H1 (cell line): ENCODE measurements around the gene MARK1. TPM values are rescaled to one million over a fixed set of nuclear protein-coding genes. Genes with fewer than 3 reads are reported as not detected.

Source experiments
- CTCF ChIA-PET: fragments of 300-600 bp; sonication (Branson Sonifier 250); formaldehyde crosslinking; loops from one replicate; lab custom pipeline; 2021; ENCODE audit not compliant: partially characterized antibody; lab: Charles Lee
- POLR2A ChIA-PET: fragments of 300-600 bp; sonication (Branson Sonifier 250); formaldehyde crosslinking; loops from one replicate; lab custom pipeline; 2021; ENCODE audit warnings: inconsistent platforms; ENCODE audit not compliant: partially characterized antibody; lab: Charles Lee
- DNase-seq, 2 experiments: peaks; one replicate each; pipeline versions ENCODE4 v3.0.0 to v3.0.0-alpha.2; 2010 to 2022; ENCODE audit warnings: low spot score in 2 of 2, low read depth in 1 of 2, mixed read lengths in 1 of 2
- FAIRE-seq: peaks from 2 replicates; lab custom pipeline; 2011; peaks lifted over from hg19 to GRCh38; lab: Jason Lieb, UNC
- H2AFZ ChIP-seq: 2 replicates; pipeline ENCODE4 v1.8.1; 2012; ENCODE audit warnings: low read length, inconsistent platforms
- H2AK5ac ChIP-seq: 2 replicates; pipeline ENCODE4 v1.6.1; 2013; ENCODE audit warnings: low read depth, low read length
- H2BK120ac ChIP-seq: replicated peaks from 2 replicates; pipeline ENCODE3; 2013; ENCODE audit warnings: low read depth, low read length, inconsistent platforms
- H2BK12ac ChIP-seq: 2 replicates; pipeline ENCODE4 v1.6.1; 2013; ENCODE audit warnings: low read depth, low read length
- H2BK15ac ChIP-seq: 2 replicates; pipeline ENCODE4 v1.6.1; 2013; ENCODE audit warnings: low read length
- H2BK20ac ChIP-seq: 2 replicates; pipeline ENCODE4 v1.6.1; 2013; ENCODE audit warnings: low read length
- H2BK5ac ChIP-seq: 2 replicates; pipeline ENCODE4 v1.6.1; 2013; ENCODE audit warnings: low read depth, low read length
- H3K14ac ChIP-seq: 2 replicates; pipeline ENCODE4 v1.6.1; 2013; ENCODE audit warnings: inconsistent platforms; ENCODE audit not compliant: insufficient read length
- H3K18ac ChIP-seq: 2 replicates; pipeline ENCODE4 v1.6.1; 2013; ENCODE audit warnings: low read length; ENCODE audit errors: extremely low read depth
- H3K23ac ChIP-seq: 2 replicates; pipeline ENCODE4 v1.6.1; 2013; ENCODE audit warnings: inconsistent platforms; ENCODE audit not compliant: insufficient read length
- H3K23me2 ChIP-seq: 2 replicates; pipeline ENCODE4 v1.6.1; 2013; ENCODE audit warnings: low read depth, low read length
- H3K27ac ChIP-seq: 2 replicates; pipeline ENCODE4 v1.6.1; 2011; ENCODE audit warnings: low read depth, low read length, inconsistent platforms
- H3K27me3 ChIP-seq, 4 experiments: replicated peaks in 1 of 4; 1 replicate in 1 of 4; 2 replicates in 3 of 4; pipeline versions ENCODE4 v1.6.1 to v1.8.1; 2011 to 2013; ENCODE audit warnings: low read length in 3 of 4, mild to moderate bottlenecking in 3 of 4, inconsistent platforms in 2 of 4, mixed read lengths in 2 of 4, moderate library complexity in 1 of 4; ENCODE audit not compliant: control insufficient read depth in 3 of 4, insufficient read depth in 3 of 4; ENCODE audit errors: extremely low read depth in 1 of 4
- H3K36me3 ChIP-seq, 4 experiments: 2 replicates each; pipeline versions ENCODE4 v1.6.1 to v1.8.1; 2011 to 2013; ENCODE audit warnings: mild to moderate bottlenecking in 4 of 4, low read length in 3 of 4, moderate library complexity in 2 of 4, control low read depth in 1 of 4, inconsistent platforms in 1 of 4; ENCODE audit not compliant: insufficient read depth in 4 of 4, control insufficient read depth in 2 of 4
- H3K4ac ChIP-seq: replicated peaks from 2 replicates; pipeline ENCODE3; 2013; ENCODE audit warnings: low read length, low read depth, mixed read lengths, inconsistent platforms; ENCODE audit not compliant: insufficient read length
- H3K4me1 ChIP-seq, 4 experiments: replicated peaks in 1 of 4; 1 replicate in 1 of 4; 2 replicates in 3 of 4; pipeline versions ENCODE4 v1.6.1 to v1.8.1; 2011 to 2013; ENCODE audit warnings: low read length in 3 of 4, inconsistent platforms in 2 of 4, mixed read lengths in 1 of 4; ENCODE audit not compliant: insufficient read depth in 4 of 4, control insufficient read depth in 3 of 4
- H3K4me2 ChIP-seq, 2 experiments: 2 replicates each; pipeline versions ENCODE4 v1.6.1 to v1.8.1; 2011 to 2013; ENCODE audit warnings: low read depth in 2 of 2, low read length in 2 of 2, control low read depth in 1 of 2, inconsistent platforms in 1 of 2, mild to moderate bottlenecking in 1 of 2; ENCODE audit not compliant: insufficient read depth in 1 of 2
- H3K4me3 ChIP-seq, 4 experiments: fragments of 200-600, 300-600 bp in 1 of 4; sonication (generic), shearing (Covaris generic), sonication (Bioruptor Twin) in 1 of 4; 2 replicates each; pipeline versions ENCODE4 v1.5.1 to v1.8.1; 2011 to 2016; ENCODE audit warnings: low read length in 4 of 4, low read depth in 3 of 4, control low read depth in 2 of 4, inconsistent platforms in 2 of 4, mild to moderate bottlenecking in 2 of 4, mixed read lengths in 1 of 4, moderate library complexity in 1 of 4; ENCODE audit not compliant: insufficient read depth in 2 of 4; ENCODE audit errors: extremely low read depth in 1 of 4
- H3K56ac ChIP-seq: replicated peaks from 2 replicates; pipeline ENCODE3; 2013; ENCODE audit warnings: low read depth, mild to moderate bottlenecking, mixed read lengths, low read length, inconsistent platforms; ENCODE audit not compliant: insufficient read length
- H3K79me1 ChIP-seq: 2 replicates; pipeline ENCODE4 v1.6.1; 2013; ENCODE audit warnings: low read depth, low read length, control low read depth
- H3K79me2 ChIP-seq, 2 experiments: 2 replicates each; pipeline versions ENCODE4 v1.6.1 to v1.8.1; 2012 to 2013; ENCODE audit warnings: low read length in 2 of 2, mild to moderate bottlenecking in 2 of 2, inconsistent platforms in 1 of 2; ENCODE audit not compliant: insufficient read depth in 2 of 2, control insufficient read depth in 1 of 2
- H3K9ac ChIP-seq, 4 experiments: replicated peaks in 1 of 4; 1 replicate in 1 of 4; 2 replicates in 3 of 4; pipeline versions ENCODE4 v1.6.1 to v1.8.1; 2011 to 2013; ENCODE audit warnings: low read depth in 3 of 4, low read length in 3 of 4, control low read depth in 2 of 4, mild to moderate bottlenecking in 2 of 4, moderate library complexity in 2 of 4, inconsistent platforms in 1 of 4; ENCODE audit errors: extremely low read depth in 1 of 4
- H3K9me3 ChIP-seq, 2 experiments: 2 replicates each; pipeline versions ENCODE4 v1.6.1 to v1.8.1; 2012 to 2013; ENCODE audit warnings: mild to moderate bottlenecking in 2 of 2, moderate library complexity in 2 of 2, control low read depth in 1 of 2, inconsistent platforms in 1 of 2, low read depth in 1 of 2, low read length in 1 of 2, mixed read lengths in 1 of 2; ENCODE audit not compliant: insufficient read depth in 2 of 2
- H4K20me1 ChIP-seq, 2 experiments: replicated peaks in 1 of 2; 2 replicates each; pipeline versions ENCODE3 to v1.8.1; 2011 to 2013; ENCODE audit warnings: inconsistent platforms in 2 of 2, low read length in 2 of 2, mild to moderate bottlenecking in 1 of 2; ENCODE audit not compliant: insufficient read depth in 2 of 2, control insufficient read depth in 1 of 2
- H4K5ac ChIP-seq: 2 replicates; pipeline ENCODE4 v1.6.1; 2013; ENCODE audit warnings: low read length, low read depth, mixed read lengths, inconsistent platforms; ENCODE audit not compliant: insufficient read length
- H4K8ac ChIP-seq: 2 replicates; pipeline ENCODE4 v1.8.0; 2013; ENCODE audit warnings: mild to moderate bottlenecking, moderate library complexity, low read length, inconsistent platforms; ENCODE audit not compliant: insufficient read depth; ENCODE audit errors: extremely low read depth
- H4K91ac ChIP-seq: replicated peaks from 2 replicates; pipeline ENCODE3; 2013; ENCODE audit warnings: low read length, mixed read lengths, inconsistent platforms; ENCODE audit not compliant: insufficient read length
- CBX8 ChIP-seq: fragments of 300-800, 300-1000 bp; sonication (generic); IDR thresholded peaks from 2 replicates; pipeline ENCODE4 v1.7.1; 2016; ENCODE audit warnings: low read depth, low read length, borderline replicate concordance
- CHD1 ChIP-seq: IDR thresholded peaks from 2 replicates; pipeline ENCODE4 v1.6.1; 2012; ENCODE audit warnings: low read depth, low read length, improper control_type of control experiment
- CHD2 ChIP-seq: IDR thresholded peaks from 2 replicates; pipeline ENCODE4 v1.6.1; 2012; ENCODE audit warnings: low read length, improper control_type of control experiment
- CREB1 ChIP-seq: IDR thresholded peaks from 2 replicates; pipeline ENCODE4 v1.6.1; 2012; ENCODE audit warnings: inconsistent platforms
- EZH2 ChIP-seq: fragments of 200-600 bp; sonication (generic); IDR thresholded peaks from 2 replicates; pipeline ENCODE4 v1.7.1; 2012; ENCODE audit warnings: low read depth, mild to moderate bottlenecking, moderate library complexity, low read length, inconsistent platforms; ENCODE audit not compliant: severe bottlenecking
- GABPA ChIP-seq: IDR thresholded peaks from 2 replicates; pipeline ENCODE4 v1.6.1; 2011; ENCODE audit warnings: mild to moderate bottlenecking, low read length, moderate library complexity, borderline replicate concordance; ENCODE audit not compliant: insufficient read depth
- HDAC6 ChIP-seq: IDR thresholded peaks from one replicate; pipeline ENCODE4 v1.7.1; 2012; ENCODE audit warnings: low read depth, mild to moderate bottlenecking, inconsistent platforms, low read length, moderate library complexity
- NANOG ChIP-seq: IDR thresholded peaks from 2 replicates; pipeline ENCODE4 v1.6.1; 2011; ENCODE audit warnings: low read length, low read depth, mild to moderate bottlenecking, inconsistent platforms; ENCODE audit not compliant: insufficient read depth, poor library complexity, severe bottlenecking
- NRF1 ChIP-seq: IDR thresholded peaks from 2 replicates; pipeline ENCODE4 v1.6.1; 2011; ENCODE audit warnings: mild to moderate bottlenecking, low read depth, low read length, improper control_type of control experiment
- POLR2AphosphoS5 ChIP-seq: IDR thresholded peaks from 2 replicates; pipeline ENCODE4 v1.6.1; 2011; ENCODE audit warnings: low read depth, low read length
- POU5F1 ChIP-seq: IDR thresholded peaks from 2 replicates; pipeline ENCODE4 v1.6.1; 2011; ENCODE audit warnings: low read depth, mild to moderate bottlenecking, low read length, moderate library complexity
- RBBP5 ChIP-seq: IDR thresholded peaks from 2 replicates; pipeline ENCODE4 v1.7.1; 2012; ENCODE audit warnings: low read depth, mild to moderate bottlenecking, inconsistent platforms, low read length, moderate library complexity, borderline replicate concordance
- SAP30 ChIP-seq: fragments of 300-600 bp; sonication (generic); IDR thresholded peaks from 2 replicates; pipeline ENCODE4 v1.7.1; 2012; ENCODE audit warnings: low read length, moderate library complexity, mild to moderate bottlenecking, inconsistent platforms; ENCODE audit not compliant: insufficient read depth, insufficient replicate concordance
- SP4 ChIP-seq: IDR thresholded peaks from 2 replicates; pipeline ENCODE4 v1.6.1; 2012; ENCODE audit warnings: low read length, inconsistent platforms
- TCF12 ChIP-seq: IDR thresholded peaks from 2 replicates; pipeline ENCODE4 v1.6.1; 2011; ENCODE audit warnings: low read depth, mild to moderate bottlenecking, low read length
- TEAD4 ChIP-seq: IDR thresholded peaks from 2 replicates; pipeline ENCODE4 v1.6.1; 2012; ENCODE audit warnings: low read depth, low read length, inconsistent platforms, mixed read lengths
- WGBS, 2 experiments: shearing (Covaris generic) in 1 of 2; methylation state at CpG; one replicate each; pipeline versions ENCODE4 v1.1.6 to v1.1.7; 2013 to 2015; ENCODE audit warnings: low lambda C conversion rate in 2 of 2, mixed read lengths in 2 of 2, inconsistent platforms in 1 of 2, low coverage in 1 of 2, missing lambda C conversion rate in 1 of 2; ENCODE audit not compliant: insufficient replicate concordance in 2 of 2, insufficient coverage in 1 of 2, insufficient read length in 1 of 2; ENCODE audit errors: extremely low coverage in 1 of 2, missing lambda C conversion rate in 1 of 2; 5-methylcytosine and 5-hydroxymethylcytosine counted together
- polyA plus RNA-seq, 7 experiments: library from polyadenylated mRNA; depleted of rRNA in 3 of 7; stranded (reverse) in 5 of 7; unstranded in 2 of 7; fragments of >200 nt in 5 of 7; fragments of 200-250 nt in 2 of 7; gene quantifications; 1 replicate in 5 of 7; 2 replicates in 1 of 7; 4 replicates in 1 of 7; pipeline versions ENCODE4 v1.2.1 to v1.2.3, GENCODE V29; 2011 to 2013; ENCODE audit warnings: missing spikeins in 2 of 7, mixed read lengths in 2 of 7
- total RNA-seq: library from RNA; stranded (reverse); fragmentation: NEBNext Ultra II Directional; extraction: Animal tissue kit (Norgen Biotek cat#: 25700); gene quantifications from 2 replicates; pipeline ENCODE4 v1.2.1, GENCODE V29; 2021

The MARK1 gene
- total and polyA plus RNA-seq, 2 of the 8 experiments (the other 6 are each of a cell fraction or from before 2014, with no cell fraction given) = 5.5 to 20.5 TPM

GRCh38 chr1:220551718-220552117 lies 23.8 kb downstream of the MARK1 start:
- 78% methylated on average over 2 of the region's 2 CpGs; no CpG with 5 or more reads in 1 of the 2 experiments for WGBS, 2 experiments
- no peak overlapping the region for H3K14ac ChIP-seq
- no peak for TF ChIP-seq CREB1
- no peak for TF ChIP-seq POU5F1
- TF ChIP-seq SAP30 = no peak
- TF ChIP-seq CHD1 = no peak
- no peak for TF ChIP-seq NRF1
- TF ChIP-seq SP4 = no peak
- TF ChIP-seq EZH2 = no peak
- no peak for TF ChIP-seq CBX8
- no peak for TF ChIP-seq HDAC6
- TF ChIP-seq GABPA = no peak
- no peak for TF ChIP-seq RBBP5
- no peak for TF ChIP-seq POLR2AphosphoS5
- TF ChIP-seq TCF12 = no peak
- TF ChIP-seq TEAD4 = no peak
- no peak for TF ChIP-seq NANOG
- no peak for TF ChIP-seq CHD2

More at GRCh38 chr1:220551718-220552117, 23.8 kb downstream of the MARK1 start:
- H3K18ac ChIP-seq = no peak overlapping the region
- H2BK15ac ChIP-seq = no peak overlapping the region
- no peak overlapping the region for H4K8ac ChIP-seq
- peaks cover 5 to 87% of the 10 kb centered on the region in 2 experiments for H3K79me2 ChIP-seq
- FAIRE-seq (no peak), DNase-seq (no peak)
- H3K23ac ChIP-seq = no peak overlapping the region
- H3K4me1 ChIP-seq = no peaks in the 10 kb centered on the region; a peak in 1 of 7 replicates
- H2BK120ac ChIP-seq = no peak overlapping the region
- H3K9ac ChIP-seq = no peak overlapping the region
- H3K23me2 ChIP-seq = no peaks in the 10 kb centered on the region
- H3K56ac ChIP-seq = no peak overlapping the region
- H3K36me3 ChIP-seq = peaks cover 0 to 2% (median 0%) of the 10 kb centered on the region in 4 experiments; a peak in 2 of 8 replicates
- H4K20me1 ChIP-seq = peaks cover 3 to 4% of the 10 kb centered on the region in 2 experiments
- no peaks in the 10 kb centered on the region; a peak in 1 of 4 replicates for H3K9me3 ChIP-seq
- no peak overlapping the region for H3K4me3 ChIP-seq
- ChIA-PET POLR2A (no interaction called here), CTCF (interaction anchor here (0.8 to 1.0 kb wide), 2 partner anchors 12 to 38 kb away, joined by 3 read pairs; no protein-coding TSS in a partner anchor)
- no peak overlapping the region for H2BK20ac ChIP-seq
- H2AFZ ChIP-seq = no peak overlapping the region
- H2BK5ac ChIP-seq = no peak overlapping the region
- no peak overlapping the region for H4K5ac ChIP-seq
- no peak overlapping the region for H4K91ac ChIP-seq
- H3K4ac ChIP-seq = no peak overlapping the region
- no peak overlapping the region for H2BK12ac ChIP-seq
- no peak overlapping the region for H3K4me2 ChIP-seq
- H3K79me1 ChIP-seq = peaks cover 8% of the 10 kb centered on the region
- H3K27me3 ChIP-seq = no peaks in the 10 kb centered on the region
- H3K27ac ChIP-seq = no peak overlapping the region
- no peak overlapping the region for H2AK5ac ChIP-seq
